ENCODE measurements around the gene CA4.

DNA sequence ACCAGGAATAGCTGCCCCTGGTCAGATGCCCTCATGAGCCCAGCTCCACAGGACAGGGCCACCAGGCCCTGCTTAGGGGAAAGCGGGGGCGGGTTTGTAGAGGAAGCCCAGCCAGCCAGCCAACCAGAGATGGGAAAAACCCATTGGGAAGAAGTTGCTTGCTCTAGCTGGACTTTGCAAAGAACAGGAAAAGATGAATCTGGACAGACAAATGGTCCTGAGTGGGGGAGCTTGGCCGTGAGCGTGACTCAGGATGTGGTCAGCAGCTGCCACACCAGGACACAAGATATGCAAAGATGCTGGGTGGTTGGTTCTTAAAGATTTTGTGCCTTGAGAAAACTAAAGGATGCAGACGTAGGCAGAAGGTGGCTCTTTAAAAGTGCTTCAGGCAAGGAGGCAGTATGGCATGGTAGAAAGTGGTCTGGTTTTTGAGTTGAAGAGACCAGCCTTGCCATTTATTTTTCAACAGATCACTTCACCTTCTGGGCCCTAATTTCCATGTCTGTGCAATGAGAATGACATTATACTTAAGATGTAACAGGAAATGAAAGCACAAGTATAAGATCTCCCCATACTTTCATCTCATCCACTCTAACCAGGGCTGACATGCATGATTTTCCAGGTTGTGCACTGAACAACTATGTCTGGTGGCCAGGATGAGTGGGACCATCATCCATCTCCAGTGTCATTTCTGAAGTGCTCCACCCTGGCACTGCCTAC is 43.3 kb upstream of the CA4 start:
- TF ChIP-seq POLR2AphosphoS5 (IDR thresholded peaks at IDR 0.05) (no peak), CTCF (IDR thresholded peaks at IDR 0.05; ENCODE audit: poor library complexity, severe bottlenecking) (no peak), EZH2 (IDR thresholded peaks at IDR 0.05; ENCODE audit: borderline replicate concordance, insufficient read depth, low read length, poor library complexity, severe bottlenecking) (no peak), EP300 (conservative IDR thresholded peaks at IDR 0.05; ENCODE audit: poor library complexity, severe bottlenecking) (no peak), RAD21 (conservative IDR thresholded peaks at IDR 0.05) (no peak), MXI1 (conservative IDR thresholded peaks at IDR 0.05; ENCODE audit: poor library complexity, severe bottlenecking) (no peak)
- TF ChIP-seq, protein P1, sequence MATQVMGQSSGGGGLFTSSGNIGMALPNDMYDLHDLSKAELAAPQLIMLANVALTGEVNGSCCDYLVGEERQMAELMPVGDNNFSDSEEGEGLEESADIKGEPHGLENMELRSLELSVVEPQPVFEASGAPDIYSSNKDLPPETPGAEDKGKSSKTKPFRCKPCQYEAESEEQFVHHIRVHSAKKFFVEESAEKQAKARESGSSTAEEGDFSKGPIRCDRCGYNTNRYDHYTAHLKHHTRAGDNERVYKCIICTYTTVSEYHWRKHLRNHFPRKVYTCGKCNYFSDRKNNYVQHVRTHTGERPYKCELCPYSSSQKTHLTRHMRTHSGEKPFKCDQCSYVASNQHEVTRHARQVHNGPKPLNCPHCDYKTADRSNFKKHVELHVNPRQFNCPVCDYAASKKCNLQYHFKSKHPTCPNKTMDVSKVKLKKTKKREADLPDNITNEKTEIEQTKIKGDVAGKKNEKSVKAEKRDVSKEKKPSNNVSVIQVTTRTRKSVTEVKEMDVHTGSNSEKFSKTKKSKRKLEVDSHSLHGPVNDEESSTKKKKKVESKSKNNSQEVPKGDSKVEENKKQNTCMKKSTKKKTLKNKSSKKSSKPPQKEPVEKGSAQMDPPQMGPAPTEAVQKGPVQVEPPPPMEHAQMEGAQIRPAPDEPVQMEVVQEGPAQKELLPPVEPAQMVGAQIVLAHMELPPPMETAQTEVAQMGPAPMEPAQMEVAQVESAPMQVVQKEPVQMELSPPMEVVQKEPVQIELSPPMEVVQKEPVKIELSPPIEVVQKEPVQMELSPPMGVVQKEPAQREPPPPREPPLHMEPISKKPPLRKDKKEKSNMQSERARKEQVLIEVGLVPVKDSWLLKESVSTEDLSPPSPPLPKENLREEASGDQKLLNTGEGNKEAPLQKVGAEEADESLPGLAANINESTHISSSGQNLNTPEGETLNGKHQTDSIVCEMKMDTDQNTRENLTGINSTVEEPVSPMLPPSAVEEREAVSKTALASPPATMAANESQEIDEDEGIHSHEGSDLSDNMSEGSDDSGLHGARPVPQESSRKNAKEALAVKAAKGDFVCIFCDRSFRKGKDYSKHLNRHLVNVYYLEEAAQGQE (IDR thresholded peaks at IDR 0.05; ENCODE audit: borderline replicate concordance): no peak
